ENCODE results near the gene HIGD1B. TPM values are rescaled to one million over a fixed set of nuclear protein-coding genes. Genes with fewer than 3 reads are reported as not detected.

The HIGD1B gene
- total and polyA plus RNA-seq, 2 of the 4 experiments (the other 2 are of a cell fraction), result not detected

DNA sequence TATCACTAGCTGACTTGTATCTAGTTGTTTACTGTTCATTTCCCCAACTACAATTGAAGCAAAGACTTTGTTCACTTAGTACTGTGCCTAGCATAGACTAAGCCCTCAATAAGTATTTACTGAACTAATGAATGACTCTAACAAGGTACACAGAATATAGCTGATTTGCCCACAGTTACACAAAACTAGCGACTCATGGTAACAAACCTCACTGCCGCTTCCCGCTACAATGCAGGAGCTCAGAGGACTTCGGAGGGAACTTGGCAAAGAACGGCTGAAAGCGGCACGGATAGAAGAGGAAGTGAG, 51.0 kb downstream of the HIGD1B start:
- Histone ChIP-seq H3K14ac (replicated peaks; ENCODE audit: low read depth, low read length) (peak overlapping the region; percentile 89), H3K4ac (ENCODE audit: low read depth, low read length) (peak overlapping the region; percentile 100), H3K9me3 (ENCODE audit: control insufficient read depth, insufficient read depth, low read length) (no peaks in the 10 kb centered on the region), H2AFZ (replicated peaks; ENCODE audit: low read length, poor library complexity) (peak overlapping the region; percentile 97), H3K36me3 (ENCODE audit: control insufficient read depth, insufficient read depth, low read length) (peaks cover 4% of the 10 kb centered on the region; the same call in 1 of the 2 replicates), H3K27me3 (ENCODE audit: control insufficient read depth, insufficient read depth, low read length) (no peaks in the 10 kb centered on the region), H2BK120ac (ENCODE audit: low read depth, low read length) (peak overlapping the region; percentile 5; the same call in 1 of the 2 replicates), H3K27ac (ENCODE audit: insufficient read depth, low read length) (peak overlapping the region; percentile 89), H3K79me1 (ENCODE audit: low read depth in 1 of 2, low read length in 2 of 2) (peaks cover 14 to 31% of the 10 kb centered on the region in 2 experiments; a peak in 3 of 4 replicates), H2AK5ac (ENCODE audit: low read depth, low read length) (peak overlapping the region; percentile 73), H4K5ac (ENCODE audit: low read depth, low read length) (peak overlapping the region; percentile 61), H2BK15ac (ENCODE audit: low read depth, low read length) (peak overlapping the region; percentile 7; the same call in 2 of the 3 replicates), H3K9ac (ENCODE audit: low read depth, low read length) (peak overlapping the region; percentile 87), H3K56ac (ENCODE audit: extremely low read depth, insufficient read depth, low read length) (peak overlapping the region; percentile 100), H2AK9ac (replicated peaks; ENCODE audit: low read depth, low read length, poor library complexity) (peak overlapping the region; percentile 98), H4K91ac (ENCODE audit: insufficient read depth, low read depth, low read length) (peak overlapping the region; percentile 100), H3K4me3 (ENCODE audit: insufficient read depth, low read depth, low read length) (peak overlapping the region; percentile 65), H2BK20ac (ENCODE audit: low read depth, low read length) (no peak overlapping the region), H3K23ac (ENCODE audit: low read depth, low read length) (peak overlapping the region; percentile 89), H2BK5ac (ENCODE audit: low read depth, low read length, poor library complexity, severe bottlenecking) (peak overlapping the region; percentile 97), H3K4me2 (ENCODE audit: low read depth, low read length) (peak overlapping the region; percentile 70), H4K8ac (ENCODE audit: low read depth in 2 of 2, low read length in 2 of 2) (peak overlapping the region; percentile 73 to 98), H3K4me1 (ENCODE audit: control insufficient read depth, insufficient read depth, low read length) (peaks cover 19% of the 10 kb centered on the region), H4K20me1 (ENCODE audit: insufficient read depth, low read length) (peaks cover 4% of the 10 kb centered on the region; the same call in 1 of the 2 replicates), H3K9me1 (ENCODE audit: insufficient read depth, low read length) (peaks cover 14% of the 10 kb centered on the region), H3K18ac (ENCODE audit: low read depth, low read length) (no peak overlapping the region)
- dilution Hi-C loops (cut with HindIII; ENCODE audit: low sequenced_read_pairs, unreplicated experiment), result no loop called here
- intact Hi-C loops (cut with micrococcal nuclease), result no loop called here
- ATAC-seq (ENCODE audit: low read depth) (no peak), DNase-seq (no peak)
- BruUV-seq (replicated peaks), result no TSS peak
- in situ Hi-C loops (cut with MboI; ENCODE audit: low sequenced_read_pairs), result no loop called here
- no CpG with 5 or more reads among the region's 7 CpGs for WGBS, 2 experiments (ENCODE audit: extremely low coverage in 2 of 2, insufficient read length in 1 of 2)
- no peak for TF ChIP-seq RCOR1 (IDR thresholded peaks at IDR 0.05; ENCODE audit: insufficient replicate concordance, low read length)
- TF ChIP-seq NFE2L2 (IDR thresholded peaks at IDR 0.05; ENCODE audit: low read depth, low read length), result no peak
- TF ChIP-seq, protein P1, sequence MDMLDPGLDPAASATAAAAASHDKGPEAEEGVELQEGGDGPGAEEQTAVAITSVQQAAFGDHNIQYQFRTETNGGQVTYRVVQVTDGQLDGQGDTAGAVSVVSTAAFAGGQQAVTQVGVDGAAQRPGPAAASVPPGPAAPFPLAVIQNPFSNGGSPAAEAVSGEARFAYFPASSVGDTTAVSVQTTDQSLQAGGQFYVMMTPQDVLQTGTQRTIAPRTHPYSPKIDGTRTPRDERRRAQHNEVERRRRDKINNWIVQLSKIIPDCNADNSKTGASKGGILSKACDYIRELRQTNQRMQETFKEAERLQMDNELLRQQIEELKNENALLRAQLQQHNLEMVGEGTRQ (IDR thresholded peaks at IDR 0.05; ENCODE audit: low read depth, low read length), result no peak
- no peak for TF ChIP-seq CHD1 (IDR thresholded peaks at IDR 0.05; ENCODE audit: low read depth, low read length)
- TF ChIP-seq RFX5 (IDR thresholded peaks at IDR 0.05; ENCODE audit: low read depth, low read length), result no peak
- no peak for TF ChIP-seq MXI1 (IDR thresholded peaks at IDR 0.05; ENCODE audit: borderline replicate concordance, low read depth, low read length)
- TF ChIP-seq, protein P2, sequence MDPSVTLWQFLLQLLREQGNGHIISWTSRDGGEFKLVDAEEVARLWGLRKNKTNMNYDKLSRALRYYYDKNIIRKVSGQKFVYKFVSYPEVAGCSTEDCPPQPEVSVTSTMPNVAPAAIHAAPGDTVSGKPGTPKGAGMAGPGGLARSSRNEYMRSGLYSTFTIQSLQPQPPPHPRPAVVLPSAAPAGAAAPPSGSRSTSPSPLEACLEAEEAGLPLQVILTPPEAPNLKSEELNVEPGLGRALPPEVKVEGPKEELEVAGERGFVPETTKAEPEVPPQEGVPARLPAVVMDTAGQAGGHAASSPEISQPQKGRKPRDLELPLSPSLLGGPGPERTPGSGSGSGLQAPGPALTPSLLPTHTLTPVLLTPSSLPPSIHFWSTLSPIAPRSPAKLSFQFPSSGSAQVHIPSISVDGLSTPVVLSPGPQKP (IDR thresholded peaks at IDR 0.05; ENCODE audit: borderline replicate concordance, low read depth, low read length), result no peak
- no peak for TF ChIP-seq BHLHE40 (IDR thresholded peaks at IDR 0.05; ENCODE audit: low read depth, low read length)
- TF ChIP-seq CEBPB (IDR thresholded peaks at IDR 0.05; ENCODE audit: low read depth, low read length), result no peak
- no peak for TF ChIP-seq FOS (IDR thresholded peaks at IDR 0.05; ENCODE audit: low read depth, low read length)
- no peak for TF ChIP-seq MAFK (IDR thresholded peaks at IDR 0.05; ENCODE audit: low read depth, low read length)
- TF ChIP-seq, protein P3, sequence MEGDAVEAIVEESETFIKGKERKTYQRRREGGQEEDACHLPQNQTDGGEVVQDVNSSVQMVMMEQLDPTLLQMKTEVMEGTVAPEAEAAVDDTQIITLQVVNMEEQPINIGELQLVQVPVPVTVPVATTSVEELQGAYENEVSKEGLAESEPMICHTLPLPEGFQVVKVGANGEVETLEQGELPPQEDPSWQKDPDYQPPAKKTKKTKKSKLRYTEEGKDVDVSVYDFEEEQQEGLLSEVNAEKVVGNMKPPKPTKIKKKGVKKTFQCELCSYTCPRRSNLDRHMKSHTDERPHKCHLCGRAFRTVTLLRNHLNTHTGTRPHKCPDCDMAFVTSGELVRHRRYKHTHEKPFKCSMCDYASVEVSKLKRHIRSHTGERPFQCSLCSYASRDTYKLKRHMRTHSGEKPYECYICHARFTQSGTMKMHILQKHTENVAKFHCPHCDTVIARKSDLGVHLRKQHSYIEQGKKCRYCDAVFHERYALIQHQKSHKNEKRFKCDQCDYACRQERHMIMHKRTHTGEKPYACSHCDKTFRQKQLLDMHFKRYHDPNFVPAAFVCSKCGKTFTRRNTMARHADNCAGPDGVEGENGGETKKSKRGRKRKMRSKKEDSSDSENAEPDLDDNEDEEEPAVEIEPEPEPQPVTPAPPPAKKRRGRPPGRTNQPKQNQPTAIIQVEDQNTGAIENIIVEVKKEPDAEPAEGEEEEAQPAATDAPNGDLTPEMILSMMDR (conservative IDR thresholded peaks at IDR 0.05; ENCODE audit: low read depth, low read length), result no peak
- POLR2A ChIA-PET (ENCODE audit: unreplicated experiment), result interaction anchor here (0.6 kb wide), 1 partner anchor 120 kb away, joined by 3 read pairs; no protein-coding TSS in a partner anchor
- CTCF ChIA-PET, result interaction anchor here (1.0 kb wide), 1 partner anchor 121 kb away, joined by 3 read pairs; no protein-coding TSS in a partner anchor

Measured in IMR-90 (cell line).